GM23248 (cell line): ENCODE results near the gene CTAG1B.

Experiments used
- EZH2 ChIP-seq: fragments of 200-600 bp; sonication (generic); IDR thresholded peaks from 2 replicates; pipeline ENCODE4 v1.6.1; 2018; ENCODE audit warnings: antibody characterized with exemption, mild to moderate bottlenecking; ENCODE audit not compliant: insufficient read depth, poor library complexity, severe bottlenecking
- EZH2phosphoT487 ChIP-seq: fragments of 200-600 bp; sonication (generic); IDR thresholded peaks from 2 replicates; pipeline ENCODE4 v1.6.1; 2018; ENCODE audit warnings: antibody characterized with exemption, moderate library complexity, mild to moderate bottlenecking, low read depth; ENCODE audit not compliant: insufficient read depth

GRCh38 chrX:154658957-154659356 lies 39.9 kb upstream of the CTAG1B start:
- TF ChIP-seq EZH2: no peak
- TF ChIP-seq EZH2phosphoT487: no peak
